Lung (tissue), 12 donors: ENCODE data around the gene TMEM270. TPM values are rescaled to one million over a fixed set of nuclear protein-coding genes. Genes with fewer than 3 reads are reported as not detected.

Experiments used
- ATAC-seq: fragments of 200-7000 bp; cut with Tn5 transposase; one replicate; pipeline ENCODE4 v1.9.1; 2020; ENCODE audit warnings: moderate number of reproducible peaks; ENCODE audit not compliant: insufficient read depth, low FRiP score
- DNase-seq, 3 donors: peaks; one replicate each; pipeline ENCODE4 v3.0.0-alpha.2; 2013 to 2017
- H3K27ac ChIP-seq, 2 donors: one replicate each; pipeline ENCODE4 v1.5.1; 2013; ENCODE audit warnings: mild to moderate bottlenecking in 2 of 2, moderate library complexity in 2 of 2, control low read depth in 1 of 2, inconsistent platforms in 1 of 2, low read depth in 1 of 2, low read length in 1 of 2
- H3K27me3 ChIP-seq, 3 donors: one replicate each; pipeline ENCODE4 v1.5.1; 2013; ENCODE audit warnings: low read length in 2 of 3; ENCODE audit not compliant: control insufficient read depth in 3 of 3, insufficient read depth in 3 of 3
- H3K36me3 ChIP-seq, 4 donors: one replicate each; pipeline ENCODE4 v1.5.1; 2013; ENCODE audit warnings: low read length in 4 of 4, mild to moderate bottlenecking in 1 of 4, moderate library complexity in 1 of 4; ENCODE audit not compliant: control insufficient read depth in 4 of 4, insufficient read depth in 4 of 4
- H3K4me1 ChIP-seq, 5 donors: one replicate each; pipeline ENCODE4 v1.5.1; 2013; ENCODE audit warnings: low read length in 5 of 5, mild to moderate bottlenecking in 2 of 5, moderate library complexity in 1 of 5; ENCODE audit not compliant: control insufficient read depth in 5 of 5, insufficient read depth in 5 of 5
- H3K4me3 ChIP-seq: one replicate; pipeline ENCODE4 v1.5.1; 2013; ENCODE audit warnings: mild to moderate bottlenecking, control low read depth, moderate library complexity
- H3K9ac ChIP-seq, 2 donors: one replicate each; pipeline ENCODE4 v1.5.1; 2013; ENCODE audit warnings: low read length in 2 of 2, control low read depth in 1 of 2; ENCODE audit not compliant: insufficient read depth in 1 of 2
- H3K9me3 ChIP-seq, 4 donors: one replicate each; pipeline ENCODE4 v1.5.1; 2013; ENCODE audit warnings: low read length in 3 of 4, mild to moderate bottlenecking in 1 of 4, moderate library complexity in 1 of 4; ENCODE audit not compliant: control insufficient read depth in 4 of 4, insufficient read depth in 3 of 4
- CTCF ChIP-seq: IDR thresholded peaks from 2 replicates; pipeline ENCODE4 v1.5.1; 2012; ENCODE audit warnings: mild to moderate bottlenecking; ENCODE audit errors: control extremely low read depth, extremely low read depth
- WGBS, 2 donors: extraction: QIAGEN DNeasy Blood & Tissue Kit; methylation state at CpG; one replicate each; pipeline ENCODE4 v1.1.7; 2013; 5-methylcytosine and 5-hydroxymethylcytosine counted together
- polyA plus RNA-seq, 2 donors: library from polyadenylated mRNA; stranded (reverse); fragments of 200-250 nt; gene quantifications; one replicate each; pipeline ENCODE4 v1.2.1, GENCODE V29; 2013
- total RNA-seq, 2 donors: library from RNA; depleted of rRNA in 1 of 2; stranded (reverse); fragments of >200 nt in 1 of 2; gene quantifications; one replicate each; pipeline ENCODE4 v1.2.1, GENCODE V29; 2014 to 2021
- donor health status: control.
- donor health status: control.
- donor health status: Bipolar disorder and iron deficiency.
- donor health status: healthy.
- donor health status: DM: yes; HTN: yes; CAD: no.

The TMEM270 gene
- total and polyA plus RNA-seq, 4 donors, result 0.19 to 1.1 (median 0.20) TPM; not detected in 1

GRCh38 chr7:73828972-73829371 lies 32.0 kb upstream of the TMEM270 start:
- TF ChIP-seq CTCF, result no peak
- Histone ChIP-seq H3K4me3 (no peak overlapping the region), H3K4me1 (peaks cover 0 to 23% (median 14%) of the 10 kb centered on the region in 5 donors), H3K9me3 (no peaks in the 10 kb centered on the region), H3K27me3 (peaks cover 0 to 5% (median 3%) of the 10 kb centered on the region in 3 donors), H3K9ac (peak overlapping the region in 1 of 2 donors; percentile 11), H3K27ac (peak overlapping the region in 1 of 2 donors; percentile 93), H3K36me3 (no peaks in the 10 kb centered on the region)
- ATAC-seq (no peak), DNase-seq (no peak)
- 68 to 84% methylated on average over 5 of the region's 5 CpGs for WGBS, 2 donors

- Histone ChIP-seq H3K4me1 (peaks cover 0 to 23% (median 14%) of the 10 kb centered on the region in 5 donors), H3K27me3 (peaks cover 0 to 5% (median 3%) of the 10 kb centered on the region in 3 donors), H3K9me3 (no peaks in the 10 kb centered on the region), H3K36me3 (no peaks in the 10 kb centered on the region), H3K4me3 (no peak overlapping the region), H3K27ac (peak overlapping the region in 1 of 2 donors; percentile 93), H3K9ac (peak overlapping the region in 1 of 2 donors; percentile 56)
- no peak for TF ChIP-seq CTCF
- WGBS, 2 donors, result 51 to 62% methylated on average over 7 of the region's 7 CpGs
- ATAC-seq (no peak), DNase-seq (peak in 2 of 3 donors; percentile 33 to 58)
Measured at GRCh38 chr7:73829505-73829904, 31.5 kb upstream of the TMEM270 start.

GRCh38 chr7:73829921-73830680 lies 30.9 kb upstream of the TMEM270 start:
- peak overlapping the region; percentile 61 to 75 for H3K9ac ChIP-seq
- WGBS, 2 donors, result 61 to 74% methylated on average over 13 of the region's 13 CpGs
- DNase-seq (no peak), ATAC-seq (no peak)
- peaks cover 0 to 5% (median 3%) of the 10 kb centered on the region in 3 donors for H3K27me3 ChIP-seq
- no peak overlapping the region for H3K4me3 ChIP-seq
- H3K27ac ChIP-seq, result peak overlapping the region in 1 of 2 donors; percentile 93
- no peaks in the 10 kb centered on the region for H3K9me3 ChIP-seq
- no peak for TF ChIP-seq CTCF
- peaks cover 0 to 23% (median 15%) of the 10 kb centered on the region in 5 donors for H3K4me1 ChIP-seq
- no peaks in the 10 kb centered on the region for H3K36me3 ChIP-seq
